Trophoblast cell (in vitro differentiated cells and primary cell): ENCODE data around the gene PELI2.

Experiments used
- DNase-seq, 2 donors: peaks; one replicate each; pipeline ENCODE4 v3.0.0-alpha.2; 2016
- H2AFZ ChIP-seq: 2 replicates; pipeline ENCODE4 v1.6.1; 2013; ENCODE audit warnings: low read length, moderate library complexity, mild to moderate bottlenecking; ENCODE audit not compliant: insufficient read depth, poor library complexity
- H2AK5ac ChIP-seq: 2 replicates; pipeline ENCODE4 v1.6.1; 2013; ENCODE audit warnings: mild to moderate bottlenecking, low read length
- H2BK120ac ChIP-seq: 2 replicates; pipeline ENCODE4 v1.6.1; 2013; ENCODE audit warnings: low read length, mild to moderate bottlenecking, moderate library complexity; ENCODE audit not compliant: insufficient read depth, poor library complexity
- H2BK12ac ChIP-seq: 2 replicates; pipeline ENCODE4 v1.6.1; 2013; ENCODE audit warnings: mild to moderate bottlenecking, low read length, moderate library complexity
- H2BK5ac ChIP-seq: 2 replicates; pipeline ENCODE4 v1.6.1; 2013; ENCODE audit warnings: low read length, low read depth, moderate library complexity, mild to moderate bottlenecking; ENCODE audit not compliant: poor library complexity
- H3K14ac ChIP-seq: 2 replicates; pipeline ENCODE4 v1.6.1; 2013; ENCODE audit warnings: mild to moderate bottlenecking, low read length
- H3K18ac ChIP-seq: 2 replicates; pipeline ENCODE4 v1.6.1; 2013; ENCODE audit warnings: mild to moderate bottlenecking, low read length
- H3K23ac ChIP-seq: 2 replicates; pipeline ENCODE4 v1.6.1; 2013; ENCODE audit warnings: low read length
- H3K27ac ChIP-seq: 2 replicates; pipeline ENCODE4 v1.5.1; 2013; ENCODE audit warnings: low read depth, mild to moderate bottlenecking, inconsistent platforms, low read length, moderate library complexity
- H3K27me3 ChIP-seq: 2 replicates; pipeline ENCODE4 v1.6.1; 2013; ENCODE audit warnings: inconsistent platforms, mild to moderate bottlenecking, low read length, moderate library complexity; ENCODE audit not compliant: insufficient read depth
- H3K36me3 ChIP-seq, 2 experiments: 1 replicate in 1 of 2; 2 replicates in 1 of 2; pipeline ENCODE4 v1.6.1; 2013; ENCODE audit warnings: low read length in 2 of 2, mild to moderate bottlenecking in 2 of 2, moderate library complexity in 1 of 2; ENCODE audit not compliant: insufficient read depth in 2 of 2, control insufficient read depth in 1 of 2
- H3K4ac ChIP-seq: 2 replicates; pipeline ENCODE4 v1.6.1; 2013; ENCODE audit warnings: low read depth, mild to moderate bottlenecking, low read length, moderate library complexity
- H3K4me1 ChIP-seq, 2 experiments: 1 replicate in 1 of 2; 2 replicates in 1 of 2; pipeline ENCODE4 v1.6.1; 2013; ENCODE audit warnings: low read length in 2 of 2, mild to moderate bottlenecking in 2 of 2, moderate library complexity in 1 of 2; ENCODE audit not compliant: insufficient read depth in 2 of 2, control insufficient read depth in 1 of 2
- H3K4me2 ChIP-seq: 2 replicates; pipeline ENCODE4 v1.6.1; 2013; ENCODE audit warnings: inconsistent platforms, mild to moderate bottlenecking, low read length, moderate library complexity
- H3K4me3 ChIP-seq: 2 replicates; pipeline ENCODE4 v1.5.1; 2013; ENCODE audit warnings: mild to moderate bottlenecking, low read depth, low read length, inconsistent platforms
- H3K79me1 ChIP-seq: one replicate; pipeline ENCODE4 v1.6.1; 2013; ENCODE audit warnings: low read length
- H3K79me2 ChIP-seq: 2 replicates; pipeline ENCODE4 v1.6.1; 2013; ENCODE audit warnings: low read length, mild to moderate bottlenecking; ENCODE audit not compliant: control insufficient read depth, insufficient read depth, poor library complexity
- H3K9ac ChIP-seq: 2 replicates; pipeline ENCODE4 v1.6.1; 2013; ENCODE audit warnings: mild to moderate bottlenecking, low read length
- H3K9me3 ChIP-seq: 2 replicates; pipeline ENCODE4 v1.6.1; 2013; ENCODE audit warnings: low read depth, mild to moderate bottlenecking, control low read depth, inconsistent platforms, low read length; ENCODE audit not compliant: insufficient read depth
- H4K12ac ChIP-seq: 2 replicates; pipeline ENCODE4 v1.6.1; 2013; ENCODE audit warnings: low read depth, mild to moderate bottlenecking, low read length, moderate library complexity
- H4K8ac ChIP-seq: 2 replicates; pipeline ENCODE4 v1.6.1; 2013; ENCODE audit warnings: low read depth, mild to moderate bottlenecking, low read length, moderate library complexity
- H4K91ac ChIP-seq: one replicate; pipeline ENCODE4 v1.6.1; 2013; ENCODE audit warnings: low read depth, mild to moderate bottlenecking, low read length, moderate library complexity
- WGBS: extraction: QIAGEN DNeasy Blood & Tissue Kit; methylation state at CpG from one replicate; pipeline ENCODE4 v1.1.7; 2013; ENCODE audit warnings: missing lambda C conversion rate; ENCODE audit not compliant: insufficient read length, insufficient coverage; ENCODE audit errors: extremely low coverage; 5-methylcytosine and 5-hydroxymethylcytosine counted together

Gene PELI2

DNA sequence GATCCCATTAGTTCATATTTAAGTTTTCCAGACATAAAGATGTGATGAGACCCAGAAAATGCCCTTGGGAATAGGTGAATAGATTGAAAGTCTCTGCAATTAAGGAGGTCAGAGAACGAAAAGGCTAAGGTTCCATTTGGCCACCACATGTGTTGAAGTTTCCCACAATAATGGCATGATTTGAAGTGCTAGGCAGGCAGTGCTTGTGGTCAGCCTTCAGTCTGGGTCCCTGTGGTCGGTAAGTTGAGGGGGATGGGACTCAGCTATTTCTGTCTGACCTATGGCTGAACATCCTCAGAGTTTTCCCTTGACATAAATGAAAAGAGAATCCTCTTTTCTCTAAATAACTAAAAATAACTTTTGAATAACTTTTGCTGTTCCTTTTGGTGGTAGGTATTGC is 92.4 kb downstream of the PELI2 start:
- H3K14ac ChIP-seq: no peak overlapping the region
- H3K9me3 ChIP-seq: no peaks in the 10 kb centered on the region
- no peak overlapping the region for H3K23ac ChIP-seq
- H3K18ac ChIP-seq: no peak overlapping the region
- H3K36me3 ChIP-seq: no peaks in the 10 kb centered on the region
- H3K4me2 ChIP-seq: no peak overlapping the region
- H3K9ac ChIP-seq: no peak overlapping the region
- DNase-seq: no peak
- H2AFZ ChIP-seq: no peak overlapping the region
- no peak overlapping the region for H4K8ac ChIP-seq
- H3K4me3 ChIP-seq: no peak overlapping the region
- no peak overlapping the region for H2AK5ac ChIP-seq
- H3K27ac ChIP-seq: no peak overlapping the region
- H3K4ac ChIP-seq: no peak overlapping the region
- no peaks in the 10 kb centered on the region for H3K79me2 ChIP-seq
- no CpG with 5 or more reads among the region's 2 CpGs for WGBS
- H3K79me1 ChIP-seq: no peaks in the 10 kb centered on the region
- peaks cover 0 to 3% of the 10 kb centered on the region in 2 experiments for H3K4me1 ChIP-seq
- H2BK5ac ChIP-seq: no peak overlapping the region
- no peak overlapping the region for H2BK12ac ChIP-seq
- no peaks in the 10 kb centered on the region for H3K27me3 ChIP-seq
- H4K91ac ChIP-seq: no peak overlapping the region
- H2BK120ac ChIP-seq: no peak overlapping the region
- no peak overlapping the region for H4K12ac ChIP-seq

DNA sequence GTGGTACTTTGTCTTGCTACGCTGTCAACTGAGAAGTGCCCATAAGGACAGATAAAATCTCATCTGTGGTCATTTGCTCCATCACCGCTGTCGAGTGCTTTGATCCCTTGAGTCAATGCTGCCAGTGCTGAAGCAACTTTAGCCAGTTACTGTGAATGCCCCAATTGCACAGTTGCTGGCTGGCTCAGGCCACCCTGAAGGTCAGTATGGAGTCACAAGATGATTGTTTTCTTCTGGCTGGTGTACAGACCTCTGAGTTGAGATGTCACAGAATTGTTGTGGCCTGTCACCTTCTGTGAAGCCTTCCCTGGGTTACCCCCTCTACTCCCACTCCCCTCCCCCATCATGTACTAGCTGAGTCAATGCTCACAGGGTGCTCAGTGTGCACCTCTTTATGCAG is 92.9 kb downstream of the PELI2 start:
- H3K79me2 ChIP-seq: no peaks in the 10 kb centered on the region
- H2BK120ac ChIP-seq: no peak overlapping the region
- H3K4me3 ChIP-seq: no peak overlapping the region
- H3K23ac ChIP-seq: no peak overlapping the region
- no peak overlapping the region for H3K18ac ChIP-seq
- H3K79me1 ChIP-seq: no peaks in the 10 kb centered on the region
- H2AK5ac ChIP-seq: no peak overlapping the region
- H3K4me1 ChIP-seq: peaks cover 0 to 3% of the 10 kb centered on the region in 2 experiments
- no peak overlapping the region for H4K12ac ChIP-seq
- no peak overlapping the region for H2AFZ ChIP-seq
- H3K9ac ChIP-seq: no peak overlapping the region
- no peak overlapping the region for H3K4me2 ChIP-seq
- H2BK5ac ChIP-seq: no peak overlapping the region
- no peaks in the 10 kb centered on the region for H3K9me3 ChIP-seq
- H3K27me3 ChIP-seq: no peaks in the 10 kb centered on the region
- WGBS: no CpG with 5 or more reads among the region's 3 CpGs
- no peaks in the 10 kb centered on the region for H3K36me3 ChIP-seq
- no peak overlapping the region for H3K14ac ChIP-seq
- H3K4ac ChIP-seq: no peak overlapping the region
- H4K91ac ChIP-seq: no peak overlapping the region
- no peak overlapping the region for H4K8ac ChIP-seq
- H2BK12ac ChIP-seq: no peak overlapping the region
- H3K27ac ChIP-seq: no peak overlapping the region
- DNase-seq: no peak

DNA sequence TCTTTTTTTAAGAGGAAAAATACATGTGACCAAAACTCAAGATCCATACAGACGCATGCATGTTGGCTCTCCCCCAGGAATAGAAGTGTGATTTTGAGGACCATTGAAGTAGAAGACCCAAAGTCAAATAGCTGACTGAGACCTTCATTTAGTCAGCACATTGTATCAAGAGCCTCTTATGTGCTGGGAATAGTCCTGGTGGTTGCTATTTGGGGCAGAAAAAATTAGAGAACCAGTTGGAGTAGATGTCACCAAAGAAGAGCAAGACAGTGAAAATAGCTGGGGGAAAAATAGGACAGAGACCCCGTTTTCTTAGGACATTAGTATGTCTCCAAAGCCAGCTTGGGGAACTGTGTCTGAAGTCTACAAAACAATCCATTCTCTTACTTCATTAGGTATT is 93.6 kb downstream of the PELI2 start:
- Histone ChIP-seq H2BK120ac (no peak overlapping the region), H3K27me3 (no peaks in the 10 kb centered on the region), H3K4ac (no peak overlapping the region), H4K12ac (no peak overlapping the region), H4K8ac (no peak overlapping the region), H2AFZ (no peak overlapping the region), H4K91ac (no peak overlapping the region), H3K79me2 (no peaks in the 10 kb centered on the region), H2BK5ac (no peak overlapping the region), H3K9ac (no peak overlapping the region), H2BK12ac (no peak overlapping the region), H3K79me1 (no peaks in the 10 kb centered on the region), H3K14ac (no peak overlapping the region), H3K4me3 (no peak overlapping the region), H3K36me3 (no peaks in the 10 kb centered on the region), H3K9me3 (no peaks in the 10 kb centered on the region), H2AK5ac (no peak overlapping the region), H3K18ac (no peak overlapping the region), H3K4me2 (no peak overlapping the region), H3K4me1 (peaks cover 0 to 3% of the 10 kb centered on the region in 2 experiments), H3K23ac (no peak overlapping the region), H3K27ac (no peak overlapping the region)
- WGBS: no CpG with 5 or more reads among the region's 2 CpGs
- DNase-seq: no peak

DNA sequence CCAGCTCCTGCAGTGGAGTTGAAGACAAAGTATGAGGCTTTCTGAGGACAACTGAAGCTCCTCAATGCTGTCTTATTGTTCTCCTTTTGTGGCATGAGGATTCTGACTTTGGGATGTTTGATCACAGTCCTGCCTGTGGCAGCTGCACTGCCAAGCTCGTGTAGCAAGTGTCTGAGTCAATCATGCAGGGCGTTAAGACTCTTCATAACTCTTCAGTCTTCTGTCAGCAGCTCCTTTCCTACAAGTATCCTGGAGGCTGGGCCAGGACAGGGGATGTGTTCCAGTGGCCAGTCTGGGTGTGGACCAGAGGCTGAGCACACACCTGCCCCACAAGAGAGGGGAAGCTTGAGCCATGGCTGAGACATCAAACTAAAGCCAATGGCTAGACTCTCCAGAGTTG is 94.3 kb downstream of the PELI2 start:
- H3K14ac ChIP-seq: no peak overlapping the region
- H2AFZ ChIP-seq: no peak overlapping the region
- H3K23ac ChIP-seq: no peak overlapping the region
- no peak overlapping the region for H3K18ac ChIP-seq
- WGBS: no CpG with 5 or more reads among the region's 2 CpGs
- no peak overlapping the region for H3K4me3 ChIP-seq
- H3K4me2 ChIP-seq: no peak overlapping the region
- no peak overlapping the region for H2BK5ac ChIP-seq
- H3K4ac ChIP-seq: no peak overlapping the region
- no peak overlapping the region for H4K12ac ChIP-seq
- H3K79me2 ChIP-seq: no peaks in the 10 kb centered on the region
- no peaks in the 10 kb centered on the region for H3K9me3 ChIP-seq
- H3K9ac ChIP-seq: no peak overlapping the region
- no peak overlapping the region for H4K8ac ChIP-seq
- H3K4me1 ChIP-seq: peaks cover 0 to 2% of the 10 kb centered on the region in 2 experiments
- no peak overlapping the region for H2BK120ac ChIP-seq
- DNase-seq: no peak
- H2BK12ac ChIP-seq: no peak overlapping the region
- H3K27me3 ChIP-seq: no peaks in the 10 kb centered on the region
- no peaks in the 10 kb centered on the region for H3K79me1 ChIP-seq
- H4K91ac ChIP-seq: no peak overlapping the region
- no peak overlapping the region for H3K27ac ChIP-seq
- no peak overlapping the region for H2AK5ac ChIP-seq
- no peaks in the 10 kb centered on the region for H3K36me3 ChIP-seq
